ENCODE measurements around the gene PXN.
"Not testable (repeated sequence)": the region's sequence is repeated elsewhere in the genome, so short reads cannot be mapped to it uniquely, and the experiment has no call there.

Gene PXN

GRCh38 chr12:120241561-120242274 is 23.8 kb downstream of the PXN start:
- no peak for DNase-seq (ENCODE audit: low read depth in 2 of 2)

GRCh38 chr12:120240495-120240833 is 25.1 kb downstream of the PXN start:
- no peak for DNase-seq (ENCODE audit: low read depth in 2 of 2)

- DNase-seq (ENCODE audit: low read depth in 2 of 2): no peak
Observed at GRCh38 chr12:120239776-120240494, 25.6 kb downstream of the PXN start.

- no peak for DNase-seq (ENCODE audit: low read depth in 2 of 2)
Observed at GRCh38 chr12:120238839-120239445, 26.6 kb downstream of the PXN start.

- DNase-seq (ENCODE audit: low read depth in 2 of 2): no peak
Observed at GRCh38 chr12:120238217-120238616, 27.3 kb downstream of the PXN start.

GRCh38 chr12:120237360-120238171 is 28.0 kb downstream of the PXN start:
- DNase-seq (ENCODE audit: low read depth in 2 of 2): no peak

GRCh38 chr12:120236809-120237208 is 28.7 kb downstream of the PXN start:
- DNase-seq (ENCODE audit: low read depth in 2 of 2): not testable (repeated sequence)

GRCh38 chr12:120235369-120236323 is 29.9 kb downstream of the PXN start:
- DNase-seq (ENCODE audit: low read depth in 2 of 2): no peak

GRCh38 chr12:120234643-120235368 is 30.7 kb downstream of the PXN start:
- no peak for DNase-seq (ENCODE audit: low read depth in 2 of 2)

GRCh38 chr12:120231316-120232011 is 34.1 kb downstream of the PXN start:
- DNase-seq (ENCODE audit: low read depth in 2 of 2): peak; percentile 76 to 78

- no peak for DNase-seq (ENCODE audit: low read depth in 2 of 2)
Observed at GRCh38 chr12:120230974-120231315, 34.6 kb downstream of the PXN start.

- DNase-seq (ENCODE audit: low read depth in 2 of 2): no peak
Observed at GRCh38 chr12:120230326-120230973, 35.1 kb downstream of the PXN start.

GRCh38 chr12:120229487-120230325 is 35.8 kb downstream of the PXN start:
- no peak for DNase-seq (ENCODE audit: low read depth in 2 of 2)

- DNase-seq (ENCODE audit: low read depth in 2 of 2): no peak
Observed at GRCh38 chr12:120229071-120229486, 36.5 kb downstream of the PXN start.

GRCh38 chr12:120228291-120229070 is 37.0 kb downstream of the PXN start:
- DNase-seq (ENCODE audit: low read depth in 2 of 2): peak; percentile 74 to 79

- no peak for DNase-seq (ENCODE audit: low read depth in 2 of 2)
Observed at GRCh38 chr12:120228041-120228290, 37.6 kb downstream of the PXN start.

- no peak for DNase-seq (ENCODE audit: low read depth in 2 of 2)
Observed at GRCh38 chr12:120227233-120228040, 38.1 kb downstream of the PXN start.

Data from stimulated activated CD8-positive, alpha-beta memory T cell treated with anti-CD3 and anti-CD28 coated beads, Interleukin-7, amount 100 ng/mL, for 4 hours (primary cell).